CD4-positive, alpha-beta T cell (primary cell): Measurements from ENCODE around the gene ZNF467. TPM values are rescaled to one million over a fixed set of nuclear protein-coding genes. Genes with fewer than 3 reads are reported as not detected.

Source experiments
- ATAC-seq: fragments of 200-7000 bp; cut with Tn5 transposase; one replicate; pipeline ENCODE4 v1.10.0; 2022; ENCODE audit warnings: mild to moderate bottlenecking; ENCODE audit not compliant: poor library complexity
- CTCF ChIA-PET: fragments of 350-600 bp; sonication (Branson Sonifier 250); formaldehyde crosslinking; loops from one replicate; lab custom pipeline; 2021; ENCODE audit warnings: antibody characterized with exemption, inconsistent platforms; lab: Charles Lee
- POLR2A ChIA-PET: fragments of 350-600 bp; sonication (Branson Sonifier 250); formaldehyde crosslinking; loops from one replicate; lab custom pipeline; 2021; ENCODE audit warnings: antibody characterized with exemption, inconsistent platforms; lab: Charles Lee
- DNase-seq, 14 experiments: peaks; one replicate each; pipeline ENCODE4 v3.0.0-alpha.2; 2013 to 2020; ENCODE audit warnings: mixed read lengths in 2 of 14
- H3K27ac ChIP-seq, 2 donors: one replicate each; pipeline versions ENCODE4 v1.5.1 to v1.7.0; 2013; ENCODE audit warnings: low read length in 2 of 2, low read depth in 1 of 2, mild to moderate bottlenecking in 1 of 2
- H3K27me3 ChIP-seq, 2 experiments: 1 replicate in 1 of 2; 2 replicates in 1 of 2; pipeline versions ENCODE4 v1.6.1 to v1.7.0; 2013; ENCODE audit warnings: low read length in 2 of 2, control low read depth in 1 of 2, mild to moderate bottlenecking in 1 of 2, moderate library complexity in 1 of 2; ENCODE audit not compliant: insufficient read depth in 2 of 2, control insufficient read depth in 1 of 2
- H3K36me3 ChIP-seq: one replicate; pipeline ENCODE4 v1.6.1; 2013; ENCODE audit warnings: low read length, control low read depth; ENCODE audit not compliant: insufficient read depth
- H3K4me1 ChIP-seq: one replicate; pipeline ENCODE4 v1.6.1; 2013; ENCODE audit warnings: low read length, control low read depth; ENCODE audit not compliant: insufficient read depth
- H3K4me3 ChIP-seq: one replicate; pipeline ENCODE4 v1.5.1; 2013; ENCODE audit warnings: mild to moderate bottlenecking, low read length, moderate library complexity
- H3K9me3 ChIP-seq, 2 experiments: 1 replicate in 1 of 2; 2 replicates in 1 of 2; pipeline versions ENCODE4 v1.6.1 to v1.7.0; 2013; ENCODE audit warnings: low read length in 2 of 2, mild to moderate bottlenecking in 2 of 2, control low read depth in 1 of 2, moderate library complexity in 1 of 2; ENCODE audit not compliant: control insufficient read depth in 1 of 2, insufficient read depth in 1 of 2
- H3K27ac Mint-ChIP-seq: one replicate; pipeline ENCODE4 v1.8.0; 2020; ENCODE audit warnings: mixed read lengths
- H3K27me3 Mint-ChIP-seq: one replicate; pipeline ENCODE4 v1.8.0; 2021; ENCODE audit warnings: mixed read lengths
- H3K36me3 Mint-ChIP-seq: one replicate; pipeline ENCODE4 v1.8.0; 2021; ENCODE audit warnings: low read depth, mixed read lengths
- H3K4me1 Mint-ChIP-seq: one replicate; pipeline ENCODE4 v1.8.0; 2021; ENCODE audit warnings: low read depth, mixed read lengths
- H3K4me3 Mint-ChIP-seq: one replicate; pipeline ENCODE4 v1.8.0; 2020; ENCODE audit warnings: mild to moderate bottlenecking, mixed read lengths
- H3K9me3 Mint-ChIP-seq: one replicate; pipeline ENCODE4 v1.8.0; 2020; ENCODE audit warnings: mixed read lengths
- CTCF ChIP-seq: fragments of 200-600 bp; IDR thresholded peaks from one replicate; pipeline ENCODE4 v1.8.0; 2022; ENCODE audit warnings: antibody characterized with exemption, mild to moderate bottlenecking
- intact Hi-C, 2 experiments: fragments of 100-400 bp; cut with DNase I in 1 of 2; cut with micrococcal nuclease in 1 of 2; formaldehyde crosslinking; loops; one replicate each; pipeline versions ENCODE4 v1.15.1 to v1.9.0; 2023 to 2025; cut with DNase I, micrococcal nuclease
- total RNA-seq, 174 experiments: library from RNA in 2 of 174; stranded (reverse) in 2 of 174; gene quantifications; one replicate each; pipeline ENCODE4 v1.2.3 and lab custom pipeline; 2021 to 2026

The ZNF467 gene
- total RNA-seq, 2 experiments from 2014 or later: 4.1 to 4.3 TPM

GRCh38 chr7:149734791-149735075 is 38.7 kb downstream of the ZNF467 start:
- Mint-ChIP-seq H3K4me3 (no peak overlapping the region), H3K27ac (no peak overlapping the region), H3K4me1 (peaks cover 15% of the 10 kb centered on the region), H3K27me3 (peaks cover 37% of the 10 kb centered on the region), H3K9me3 (no peaks in the 10 kb centered on the region), H3K36me3 (peaks cover 31% of the 10 kb centered on the region)
- H3K4me3 ChIP-seq: no peak overlapping the region
- H3K27me3 ChIP-seq: peaks cover 0 to 17% of the 10 kb centered on the region in 2 experiments
- POLR2A ChIA-PET: no interaction called here
- CTCF ChIA-PET: no interaction called here
- ATAC-seq (no peak), DNase-seq (no peak)
- H3K9me3 ChIP-seq: no peaks in the 10 kb centered on the region
- peaks cover 20% of the 10 kb centered on the region for H3K36me3 ChIP-seq
- no peak for TF ChIP-seq CTCF
- H3K4me1 ChIP-seq: peaks cover 9% of the 10 kb centered on the region
- intact Hi-C loops: no loop called here
- no peak overlapping the region for H3K27ac ChIP-seq

- H3K27me3 ChIP-seq: peaks cover 0 to 16% of the 10 kb centered on the region in 2 experiments
- peaks cover 15% of the 10 kb centered on the region for H3K4me1 Mint-ChIP-seq
- H3K9me3 ChIP-seq: no peaks in the 10 kb centered on the region
- H3K36me3 Mint-ChIP-seq: peaks cover 31% of the 10 kb centered on the region
- H3K4me3 ChIP-seq: no peak overlapping the region
- ChIA-PET CTCF (no interaction called here), POLR2A (no interaction called here)
- H3K4me3 Mint-ChIP-seq: no peak overlapping the region
- DNase-seq (no peak), ATAC-seq (no peak)
- H3K27ac Mint-ChIP-seq: no peak overlapping the region
- no peaks in the 10 kb centered on the region for H3K9me3 Mint-ChIP-seq
- peaks cover 32% of the 10 kb centered on the region for H3K27me3 Mint-ChIP-seq
- intact Hi-C loops: no loop called here
- no peak overlapping the region for H3K27ac ChIP-seq
- H3K4me1 ChIP-seq: peaks cover 9% of the 10 kb centered on the region
- TF ChIP-seq CTCF: no peak
- peaks cover 26% of the 10 kb centered on the region for H3K36me3 ChIP-seq
These were observed 39.2 kb downstream of the ZNF467 start for GRCh38 chr7:149733924-149734790.

- DNase-seq (no peak), ATAC-seq (no peak)
- CTCF ChIA-PET: no interaction called here
- Mint-ChIP-seq H3K36me3 (peaks cover 35% of the 10 kb centered on the region), H3K4me1 (peaks cover 15% of the 10 kb centered on the region), H3K9me3 (no peaks in the 10 kb centered on the region), H3K4me3 (no peak overlapping the region), H3K27ac (no peak overlapping the region), H3K27me3 (peaks cover 25% of the 10 kb centered on the region)
- no peak for TF ChIP-seq CTCF
- POLR2A ChIA-PET: no interaction called here
- Histone ChIP-seq H3K4me3 (no peak overlapping the region), H3K4me1 (peaks cover 9% of the 10 kb centered on the region), H3K9me3 (no peaks in the 10 kb centered on the region), H3K27me3 (peaks cover 0 to 12% of the 10 kb centered on the region in 2 experiments), H3K36me3 (peaks cover 35% of the 10 kb centered on the region), H3K27ac (no peak overlapping the region)
- intact Hi-C loops: no loop called here
These were observed 40.1 kb downstream of the ZNF467 start for GRCh38 chr7:149733131-149733923.
